ENCODE data around the gene DPY19L1.
"Not testable (repeated sequence)": the region's sequence is repeated elsewhere in the genome, so short reads cannot be mapped to it uniquely, and the experiment has no call there.

The DPY19L1 gene

DNA sequence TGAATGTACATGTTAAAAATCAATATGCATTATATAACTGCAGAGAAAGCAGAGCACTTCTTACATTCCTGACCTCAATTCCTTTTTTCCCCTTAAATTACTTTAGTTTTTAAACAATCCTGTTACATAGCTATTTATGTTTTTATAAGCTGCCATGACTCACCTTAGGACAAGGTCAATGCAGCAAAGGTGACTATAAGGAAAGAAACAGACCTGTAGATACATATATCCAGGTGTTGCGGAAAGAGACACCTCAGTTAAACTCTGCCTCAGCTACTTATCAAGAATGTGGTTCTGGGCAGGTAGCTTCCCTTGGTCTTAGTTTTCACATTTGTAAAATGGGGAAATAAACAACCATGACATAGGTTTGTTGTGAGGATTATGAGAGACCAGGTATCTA is 105.5 kb downstream of the DPY19L1 start:
- CTCF ChIA-PET: no interaction called here
- TF ChIP-seq BHLHE40 (IDR thresholded peaks at IDR 0.05; ENCODE audit: borderline replicate concordance) (no peak), FOXA1 (IDR thresholded peaks at IDR 0.05) (no peak), FOXM1 (IDR thresholded peaks at IDR 0.05; ENCODE audit: borderline replicate concordance) (no peak), TARDBP (IDR thresholded peaks at IDR 0.05) (no peak), FOXK2 (IDR thresholded peaks at IDR 0.05) (no peak)
- POLR2A ChIA-PET: no interaction called here
- DNase-seq (ENCODE audit: extremely low spot score): no peak

DNA sequence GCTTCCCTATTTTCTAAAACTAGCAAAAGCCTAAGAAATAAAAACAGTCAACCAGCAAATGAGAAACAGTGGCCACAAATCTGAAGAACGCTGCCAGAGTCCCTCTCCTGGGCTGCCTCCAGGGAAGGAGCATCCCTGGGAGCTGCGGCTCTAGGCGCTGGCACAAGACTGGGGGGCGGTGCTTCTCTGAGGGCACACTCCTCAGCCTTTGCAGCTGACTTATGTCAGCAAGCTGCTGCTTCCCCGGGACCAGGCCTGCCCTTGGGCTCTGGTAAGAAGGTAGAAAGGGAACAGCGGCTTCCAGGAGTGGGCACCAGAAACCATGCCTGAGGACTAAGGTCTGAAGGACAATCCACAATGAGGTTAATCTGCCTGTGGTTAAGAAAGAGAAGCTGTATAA is 107.5 kb downstream of the DPY19L1 start:
- POLR2A ChIA-PET; CTCF ChIA-PET; DNase-seq (ENCODE audit: extremely low spot score): not testable (repeated sequence)

DNA sequence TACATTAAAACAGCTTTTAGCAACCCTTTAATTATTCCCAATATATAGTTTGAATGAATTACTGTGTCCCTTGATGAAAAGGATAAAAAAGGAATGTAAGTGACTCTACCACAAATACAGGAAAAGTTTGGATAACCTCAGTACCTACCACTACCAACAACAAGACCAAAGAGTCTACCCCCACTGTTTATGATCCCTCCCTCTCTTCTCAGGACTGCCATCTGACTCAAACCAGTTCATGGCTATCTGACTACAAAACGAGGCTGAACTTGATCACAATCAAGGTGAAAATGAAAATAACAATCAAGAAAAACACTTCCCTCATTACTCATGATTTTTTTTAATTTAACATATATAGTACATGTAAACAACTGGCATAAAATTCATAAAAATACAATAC is 108.7 kb downstream of the DPY19L1 start:
- TF ChIP-seq FOXA1 (IDR thresholded peaks at IDR 0.05): no peak
- TF ChIP-seq BHLHE40 (IDR thresholded peaks at IDR 0.05; ENCODE audit: borderline replicate concordance): no peak
- TF ChIP-seq ZNF384 (IDR thresholded peaks at IDR 0.05): no peak
- no peak for TF ChIP-seq LEF1 (IDR thresholded peaks at IDR 0.05; ENCODE audit: borderline replicate concordance)
- no peak for TF ChIP-seq FOXM1 (IDR thresholded peaks at IDR 0.05; ENCODE audit: borderline replicate concordance)
- no peak for TF ChIP-seq HDGF (IDR thresholded peaks at IDR 0.05; ENCODE audit: borderline replicate concordance)
- TF ChIP-seq NFRKB (IDR thresholded peaks at IDR 0.05): no peak
- TF ChIP-seq, protein P1, sequence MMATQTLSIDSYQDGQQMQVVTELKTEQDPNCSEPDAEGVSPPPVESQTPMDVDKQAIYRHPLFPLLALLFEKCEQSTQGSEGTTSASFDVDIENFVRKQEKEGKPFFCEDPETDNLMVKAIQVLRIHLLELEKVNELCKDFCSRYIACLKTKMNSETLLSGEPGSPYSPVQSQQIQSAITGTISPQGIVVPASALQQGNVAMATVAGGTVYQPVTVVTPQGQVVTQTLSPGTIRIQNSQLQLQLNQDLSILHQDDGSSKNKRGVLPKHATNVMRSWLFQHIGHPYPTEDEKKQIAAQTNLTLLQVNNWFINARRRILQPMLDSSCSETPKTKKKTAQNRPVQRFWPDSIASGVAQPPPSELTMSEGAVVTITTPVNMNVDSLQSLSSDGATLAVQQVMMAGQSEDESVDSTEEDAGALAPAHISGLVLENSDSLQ (IDR thresholded peaks at IDR 0.05): no peak
- no peak for TF ChIP-seq TARDBP (IDR thresholded peaks at IDR 0.05)
- TF ChIP-seq ELF4 (IDR thresholded peaks at IDR 0.05): no peak
- TF ChIP-seq SUZ12 (IDR thresholded peaks at IDR 0.05): no peak
- no peak for TF ChIP-seq L3MBTL2 (conservative IDR thresholded peaks at IDR 0.05)
- no peak for TF ChIP-seq CTBP1 (IDR thresholded peaks at IDR 0.05; ENCODE audit: borderline replicate concordance)
- TF ChIP-seq SP1 (IDR thresholded peaks at IDR 0.05): no peak
- TF ChIP-seq FOXK2 (IDR thresholded peaks at IDR 0.05): no peak
- TF ChIP-seq ARNT (IDR thresholded peaks at IDR 0.05): no peak
- CTCF ChIA-PET: no interaction called here
- POLR2A ChIA-PET: no interaction called here
- no peak for DNase-seq (ENCODE audit: extremely low spot score)

DNA sequence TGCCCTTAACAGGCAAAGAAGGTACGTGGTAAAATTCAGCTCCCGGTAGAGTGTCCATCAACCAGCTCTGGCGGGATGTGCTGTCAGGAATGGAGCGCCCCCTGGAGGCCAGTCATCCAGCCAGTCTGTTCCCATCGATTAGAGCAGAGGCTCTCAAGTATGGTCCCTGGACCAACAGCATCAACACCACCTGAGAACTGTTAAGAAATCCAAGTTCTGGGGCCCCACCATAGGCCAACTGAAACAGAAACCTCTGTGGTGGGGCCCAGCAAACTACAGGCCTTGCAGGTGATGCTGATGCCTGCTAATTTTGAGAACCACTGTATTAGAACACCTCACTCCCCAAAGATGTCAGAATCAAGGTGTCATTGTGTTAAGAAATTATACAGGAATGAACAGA is 109.2 kb downstream of the DPY19L1 start:
- CTCF ChIA-PET: no interaction called here
- POLR2A ChIA-PET: no interaction called here
- peak; percentile 10 for DNase-seq (ENCODE audit: extremely low spot score)
- no peak for TF ChIP-seq FOXA1 (IDR thresholded peaks at IDR 0.05)
- no peak for TF ChIP-seq SP1 (IDR thresholded peaks at IDR 0.05)

DNA sequence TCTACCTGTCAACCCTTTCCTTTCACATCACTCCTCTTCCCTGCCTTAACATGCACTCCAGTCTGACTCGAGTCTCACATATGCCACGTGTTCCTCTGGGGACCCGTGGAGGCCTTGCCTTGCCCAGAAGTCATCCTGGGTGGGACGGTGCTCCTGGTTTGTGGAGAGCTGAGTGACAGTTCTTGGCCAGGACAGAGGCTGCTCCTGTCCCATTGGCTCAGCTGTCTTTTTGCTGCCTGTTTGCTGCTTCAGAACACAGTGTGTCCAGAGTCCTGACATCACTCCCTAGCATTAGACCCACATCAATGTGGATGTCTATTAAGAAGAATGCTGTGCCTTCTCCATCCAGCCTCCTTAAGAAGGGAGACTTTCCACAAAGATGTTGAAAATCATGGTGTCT is 116.8 kb downstream of the DPY19L1 start:
- CTCF ChIA-PET; POLR2A ChIA-PET; DNase-seq (ENCODE audit: extremely low spot score): not testable (repeated sequence)

DNA sequence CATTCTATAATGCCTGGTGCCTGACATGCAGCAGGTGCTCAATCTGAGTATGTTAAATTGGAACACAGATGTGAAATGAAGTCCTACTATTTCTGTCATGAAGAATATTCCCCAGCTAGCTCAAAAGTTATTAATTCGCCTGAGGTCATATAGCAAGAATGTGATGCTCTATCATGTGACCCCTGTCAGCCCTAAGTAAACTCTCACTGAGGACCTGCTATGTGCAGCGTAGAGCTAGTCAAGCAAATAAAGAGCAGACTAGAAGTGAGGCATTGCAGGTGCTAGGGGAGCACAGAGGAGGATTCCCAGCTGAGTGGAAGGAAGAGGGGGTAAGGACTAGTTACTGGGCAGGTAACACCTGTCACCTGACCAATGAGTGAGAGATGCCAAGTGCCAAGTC is 118.2 kb downstream of the DPY19L1 start:
- POLR2A ChIA-PET; DNase-seq (ENCODE audit: extremely low spot score); CTCF ChIA-PET: not testable (repeated sequence)

DNA sequence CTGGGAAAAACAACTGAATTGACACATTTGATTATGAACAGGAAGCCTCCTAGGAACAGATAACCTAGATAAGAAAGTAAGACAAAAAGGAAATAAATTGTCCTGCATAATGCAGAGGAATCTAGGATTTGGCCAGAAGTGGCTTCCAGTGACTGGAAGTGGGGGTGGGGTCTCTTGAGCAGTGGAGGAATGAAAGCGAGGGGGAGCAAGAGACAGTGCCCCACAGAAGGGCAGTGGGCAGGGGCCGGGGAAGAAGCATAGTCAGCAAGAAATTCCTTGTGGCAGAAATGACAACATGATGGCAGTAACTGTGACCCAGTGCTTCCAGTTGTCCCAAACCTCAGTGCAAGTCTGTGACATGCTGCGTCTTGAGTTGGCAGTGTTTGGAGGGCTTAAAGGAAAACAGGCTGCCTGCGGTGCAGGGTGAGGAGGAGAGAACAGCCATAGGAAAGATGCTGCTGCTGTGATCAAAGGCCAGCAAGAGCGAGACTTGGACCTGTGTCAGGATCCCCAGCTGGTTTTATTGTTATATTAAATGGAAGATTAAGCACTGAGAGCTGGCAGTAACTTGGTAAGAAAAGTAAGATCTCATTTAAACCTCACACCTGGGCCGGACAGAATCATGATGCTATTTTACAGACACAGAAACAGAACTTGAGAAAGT is 119.0 kb downstream of the DPY19L1 start:
- POLR2A ChIA-PET: interaction anchor here (0.6 kb wide), 1 partner anchor 117 kb away, joined by 3 read pairs; no protein-coding TSS in a partner anchor
- DNase-seq (ENCODE audit: extremely low spot score); CTCF ChIA-PET: not testable (repeated sequence)

DNA sequence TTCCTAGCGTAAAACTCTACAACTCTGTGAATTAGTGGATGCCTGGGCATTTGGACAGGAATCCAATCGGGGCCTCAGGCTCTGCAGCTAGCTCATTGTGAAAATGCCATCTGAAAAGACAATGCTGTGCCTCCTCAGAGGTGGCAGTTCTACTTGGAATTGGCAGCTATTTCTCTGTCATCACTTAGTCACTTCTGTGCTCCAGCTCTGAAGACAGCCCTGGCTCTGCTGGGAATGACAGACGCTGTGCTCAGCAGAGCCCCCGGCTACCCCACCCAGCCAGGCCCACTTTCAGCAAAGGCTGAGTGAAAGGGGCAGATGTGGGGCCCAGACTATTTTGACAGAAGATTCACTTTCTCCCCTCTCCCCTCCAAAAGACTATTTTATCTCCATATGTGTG is 119.8 kb downstream of the DPY19L1 start:
- CTCF ChIA-PET; POLR2A ChIA-PET; DNase-seq (ENCODE audit: extremely low spot score): not testable (repeated sequence)

DNA sequence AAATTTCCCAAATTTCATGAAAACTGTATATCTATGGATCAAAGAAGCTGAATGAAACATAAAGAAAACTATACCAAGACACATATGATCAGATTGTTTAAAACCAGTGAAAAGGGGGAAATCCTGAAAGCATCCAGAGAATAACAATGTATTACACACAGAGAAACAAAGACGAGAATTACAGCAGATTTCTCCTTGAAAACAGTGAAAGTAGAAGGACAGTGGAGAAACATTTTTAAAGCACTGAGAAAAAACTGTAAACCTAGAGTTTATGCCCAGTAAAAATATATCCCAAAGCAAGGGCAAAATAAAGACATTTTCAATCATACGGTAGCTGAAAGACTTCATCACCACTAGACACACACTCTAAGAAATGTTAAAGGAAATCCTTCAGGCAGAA is 121.0 kb downstream of the DPY19L1 start:
- TF ChIP-seq, protein P1 (IDR thresholded peaks at IDR 0.05): no peak
- TF ChIP-seq NFRKB (IDR thresholded peaks at IDR 0.05) (no peak), TARDBP (IDR thresholded peaks at IDR 0.05) (no peak), FOXM1 (IDR thresholded peaks at IDR 0.05; ENCODE audit: borderline replicate concordance) (no peak), CTBP1 (IDR thresholded peaks at IDR 0.05; ENCODE audit: borderline replicate concordance) (no peak), ARNT (IDR thresholded peaks at IDR 0.05) (no peak), LEF1 (IDR thresholded peaks at IDR 0.05; ENCODE audit: borderline replicate concordance) (no peak), SUZ12 (IDR thresholded peaks at IDR 0.05) (no peak), ELF4 (IDR thresholded peaks at IDR 0.05) (no peak), BHLHE40 (IDR thresholded peaks at IDR 0.05; ENCODE audit: borderline replicate concordance) (no peak), HDGF (IDR thresholded peaks at IDR 0.05; ENCODE audit: borderline replicate concordance) (no peak), L3MBTL2 (conservative IDR thresholded peaks at IDR 0.05) (no peak), FOXA1 (IDR thresholded peaks at IDR 0.05) (no peak), ZNF384 (IDR thresholded peaks at IDR 0.05) (no peak), FOXK2 (IDR thresholded peaks at IDR 0.05) (no peak), SP1 (IDR thresholded peaks at IDR 0.05) (no peak)
- no peak for DNase-seq (ENCODE audit: extremely low spot score)
- ChIA-PET POLR2A (no interaction called here), CTCF (interaction anchor here (0.6 kb wide), 1 partner anchor 347 kb away, joined by 3 read pairs; no protein-coding TSS in a partner anchor)
